ENCODE data around the gene KRTAP5-5.
"Not testable (repeated sequence)": the region's sequence is repeated elsewhere in the genome, so short reads cannot be mapped to it uniquely, and the experiment has no call there.

Gene KRTAP5-5

DNA sequence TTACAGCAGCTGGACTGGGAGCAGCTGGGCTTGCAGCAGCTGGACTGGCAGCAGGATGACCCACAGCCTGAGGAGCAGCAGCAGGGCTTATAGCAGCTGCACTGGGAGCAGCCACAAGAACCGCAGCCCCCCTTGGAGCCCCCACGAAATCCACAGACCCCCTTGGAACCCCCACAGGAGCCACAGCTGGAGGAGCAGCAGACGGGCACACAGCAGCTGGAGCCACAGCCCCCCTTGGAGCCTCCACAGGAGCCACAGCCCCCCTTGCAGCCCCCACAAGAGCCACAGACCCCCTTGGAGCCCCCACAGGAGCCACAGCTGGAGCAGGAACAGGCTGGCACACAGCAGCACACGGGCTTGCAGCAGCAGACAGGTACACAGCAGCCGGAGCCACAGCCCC, 21.7 kb upstream of the KRTAP5-5 start:
- DNase-seq, result not testable (repeated sequence)

DNA sequence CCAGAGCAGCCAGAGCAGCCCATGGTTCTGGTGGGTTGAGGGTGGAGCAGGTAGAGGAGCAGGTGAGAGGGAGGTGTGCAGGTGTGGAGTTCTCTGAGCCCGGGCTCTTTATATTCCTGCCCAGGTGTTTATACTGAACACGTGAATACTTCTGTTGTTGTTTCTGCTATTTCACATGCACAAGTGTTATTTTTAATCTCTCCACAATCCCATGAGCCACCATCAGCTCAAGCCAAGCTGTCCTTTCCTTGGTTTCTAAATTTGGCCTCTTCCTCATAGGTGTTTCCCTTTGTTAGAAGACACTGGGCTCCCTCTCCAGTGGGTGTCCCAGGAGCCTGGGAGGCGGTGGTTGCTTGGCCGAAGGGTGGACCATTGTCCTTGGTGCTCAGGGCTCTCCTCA, 21.2 kb upstream of the KRTAP5-5 start, which contains the start of gene KRTAP5-3:
Gene KRTAP5-3, minus strand, starts transcription at position 101 of the 400 bp plus-strand sequence. Its CDS starts 78 bp downstream, at position 23.
- DNase-seq, result no peak

DNA sequence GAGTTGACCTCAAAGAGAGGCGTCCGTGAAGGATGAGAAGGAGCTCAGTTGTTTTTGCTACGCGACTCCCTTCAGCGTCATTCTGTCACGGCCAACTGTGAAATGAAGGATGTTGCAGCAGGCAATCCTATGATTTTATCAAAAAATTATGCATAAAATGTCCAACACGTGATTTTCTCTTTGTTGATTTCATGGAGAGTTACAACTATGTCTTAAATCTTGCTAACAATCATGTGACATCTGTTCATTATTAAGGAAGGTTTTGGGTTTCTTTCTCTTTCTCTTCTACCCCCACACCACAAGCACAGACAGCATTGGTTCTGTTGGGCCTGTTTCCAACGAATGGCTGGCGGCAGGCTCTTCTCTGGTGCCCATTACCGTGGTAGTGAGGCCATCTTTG, 11.3 kb upstream of the KRTAP5-5 start:
- no peak for DNase-seq

DNA sequence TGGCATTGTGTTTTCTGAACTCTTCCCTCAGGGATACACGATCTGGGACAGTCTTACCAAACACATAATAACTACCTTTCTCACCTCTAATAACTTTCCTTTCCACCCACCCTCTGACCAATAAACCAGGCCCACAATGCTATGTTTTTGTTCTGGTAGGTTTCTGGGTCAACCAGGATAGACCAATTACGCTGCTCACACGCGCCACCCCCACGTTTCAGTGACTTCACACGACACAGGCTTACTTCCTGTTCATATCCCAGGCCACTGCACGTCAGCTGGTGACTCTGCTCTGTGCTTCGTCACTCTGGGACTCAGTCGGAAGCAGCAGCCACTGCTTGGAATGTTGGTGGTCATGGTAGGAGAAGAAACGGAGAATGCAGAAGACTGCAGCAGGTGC, 10.1 kb upstream of the KRTAP5-5 start:
- peak in 1 of 2 donors; percentile 14 for DNase-seq

DNA sequence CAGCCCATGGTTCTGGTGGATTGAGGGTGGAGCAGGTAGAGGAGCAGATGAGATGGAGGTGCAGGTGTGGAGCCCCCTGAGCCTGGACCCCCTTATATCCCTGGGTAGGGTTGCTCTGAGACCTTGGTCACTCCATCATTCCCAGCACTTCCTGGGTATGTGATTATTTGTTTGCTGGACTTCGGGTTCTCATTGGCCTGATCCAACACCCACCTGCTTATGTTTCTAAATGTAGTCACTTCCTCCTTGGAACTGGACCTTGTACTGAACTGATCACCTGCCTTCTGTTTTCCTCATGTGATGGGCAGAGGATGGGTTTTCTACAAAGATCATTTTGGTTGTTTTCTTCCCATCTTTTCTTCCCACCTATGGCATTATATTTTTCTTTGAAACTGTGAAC, 7.5 kb upstream of the KRTAP5-5 start, which contains the start of gene KRTAP5-4:
Gene KRTAP5-4, minus strand, starts transcription at position 53 of the 400 bp plus-strand sequence. Its CDS starts 45 bp downstream, at position 8.
- DNase-seq, result no peak

DNA sequence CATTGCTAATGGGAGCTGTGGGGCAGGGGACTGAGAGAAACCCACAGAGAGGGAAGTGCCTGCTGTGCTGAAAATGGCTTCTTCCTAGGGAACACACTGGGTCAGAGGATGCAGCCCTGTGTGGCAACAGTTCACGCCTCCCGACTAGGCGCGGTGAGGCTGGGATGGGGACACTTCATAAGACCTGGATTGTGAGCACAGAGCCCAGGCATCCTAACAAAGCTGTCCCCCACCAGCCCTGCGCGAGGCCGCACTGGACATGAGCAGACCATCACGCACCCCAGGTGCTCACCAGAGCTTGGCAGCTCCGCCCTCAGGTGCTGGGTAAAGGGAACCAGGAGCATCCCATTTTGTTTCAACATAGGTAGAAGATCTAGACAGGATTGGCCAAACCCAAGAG, 5.9 kb upstream of the KRTAP5-5 start:
- DNase-seq, result no peak

- DNase-seq, result no peak
Observed at GRCh38 chr11:1624621-1625020, 5.0 kb upstream of the KRTAP5-5 start.

GRCh38 chr11:1625541-1625940, 4.0 kb upstream of the KRTAP5-5 start:
- DNase-seq, result no peak

DNA sequence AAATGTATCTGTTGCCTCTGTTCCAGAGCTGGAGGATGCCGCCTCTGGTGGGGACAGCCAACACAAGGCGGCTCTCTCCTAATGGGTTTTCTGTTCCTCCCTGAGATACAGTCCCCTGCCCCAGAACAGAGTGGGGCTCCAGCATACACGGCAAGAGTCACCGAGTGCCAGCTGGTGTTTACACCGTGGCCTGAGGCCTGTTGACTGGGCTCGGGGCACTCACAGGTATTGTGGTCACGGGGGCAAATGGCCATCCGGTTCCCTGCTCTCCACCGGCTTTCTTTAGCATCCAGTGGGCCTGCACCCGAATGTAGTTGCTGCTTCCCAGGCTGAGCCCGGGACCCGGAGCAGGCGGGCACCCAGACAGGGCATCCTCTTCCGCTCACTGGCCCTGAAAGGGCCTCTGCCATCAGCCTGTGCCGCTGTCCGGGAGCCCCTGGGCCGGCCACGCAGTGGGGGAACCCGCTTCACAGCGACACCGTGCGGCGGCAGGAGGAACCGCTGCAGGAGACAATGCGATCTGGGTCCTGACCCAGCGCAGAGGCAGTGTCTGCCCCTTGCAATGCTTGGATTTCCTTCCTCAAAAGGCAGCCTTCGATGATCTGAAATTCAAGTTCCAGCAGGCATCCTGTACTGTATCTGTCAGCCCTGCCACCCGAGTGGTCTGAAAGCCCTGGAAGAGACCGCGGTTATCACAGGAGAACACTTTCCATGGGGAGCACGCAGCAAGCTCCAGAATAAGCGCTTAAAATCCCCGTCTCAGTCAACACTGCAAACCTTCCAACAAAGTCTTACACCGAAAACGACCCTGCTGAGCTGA, 859 bp upstream of the KRTAP5-5 start:
- peak; percentile 48 to 55 for DNase-seq

DNA sequence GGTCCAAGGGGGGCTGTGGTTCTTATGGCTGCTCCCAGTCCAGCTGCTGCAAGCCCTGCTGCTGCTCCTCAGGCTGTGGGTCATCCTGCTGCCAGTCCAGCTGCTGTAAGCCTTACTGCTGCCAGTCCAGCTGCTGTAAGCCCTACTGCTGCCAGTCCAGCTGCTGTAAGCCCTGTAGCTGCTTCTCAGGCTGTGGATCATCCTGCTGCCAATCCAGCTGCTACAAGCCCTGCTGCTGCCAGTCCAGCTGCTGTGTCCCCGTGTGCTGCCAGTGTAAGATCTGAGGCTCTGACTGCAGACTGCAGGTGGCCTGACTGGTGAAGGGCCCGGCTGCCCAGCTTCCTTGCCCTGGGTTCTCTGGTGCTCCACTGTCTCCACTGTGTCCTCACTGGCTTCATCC, 696 bp downstream of the KRTAP5-5 start:
- DNase-seq, result no peak

GRCh38 chr11:1631066-1631568, 1.5 kb downstream of the KRTAP5-5 start:
- no peak for DNase-seq

- DNase-seq, result no peak
Observed at GRCh38 chr11:1632053-1632714, 2.6 kb downstream of the KRTAP5-5 start.

DNA sequence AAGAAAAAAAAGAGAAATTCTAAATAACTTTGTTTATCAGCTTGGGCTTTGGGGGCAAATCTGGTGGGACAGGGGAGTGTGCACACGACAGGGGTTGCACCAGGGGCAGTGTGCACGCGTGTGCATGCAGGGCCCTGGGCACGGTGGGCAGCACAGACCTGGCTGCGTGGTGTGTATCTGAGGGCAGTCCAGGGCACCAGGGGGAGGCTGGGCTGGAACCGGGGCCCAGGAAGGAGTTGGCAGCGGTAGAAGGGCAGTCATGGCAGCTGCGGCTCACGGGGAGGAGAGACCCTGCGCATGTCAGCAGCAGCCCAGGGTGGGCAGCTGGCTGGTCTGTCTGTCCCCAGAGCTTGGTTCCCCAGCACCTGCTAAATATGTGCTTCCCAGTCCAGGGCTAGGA, 4.3 kb downstream of the KRTAP5-5 start:
- no peak for DNase-seq

DNA sequence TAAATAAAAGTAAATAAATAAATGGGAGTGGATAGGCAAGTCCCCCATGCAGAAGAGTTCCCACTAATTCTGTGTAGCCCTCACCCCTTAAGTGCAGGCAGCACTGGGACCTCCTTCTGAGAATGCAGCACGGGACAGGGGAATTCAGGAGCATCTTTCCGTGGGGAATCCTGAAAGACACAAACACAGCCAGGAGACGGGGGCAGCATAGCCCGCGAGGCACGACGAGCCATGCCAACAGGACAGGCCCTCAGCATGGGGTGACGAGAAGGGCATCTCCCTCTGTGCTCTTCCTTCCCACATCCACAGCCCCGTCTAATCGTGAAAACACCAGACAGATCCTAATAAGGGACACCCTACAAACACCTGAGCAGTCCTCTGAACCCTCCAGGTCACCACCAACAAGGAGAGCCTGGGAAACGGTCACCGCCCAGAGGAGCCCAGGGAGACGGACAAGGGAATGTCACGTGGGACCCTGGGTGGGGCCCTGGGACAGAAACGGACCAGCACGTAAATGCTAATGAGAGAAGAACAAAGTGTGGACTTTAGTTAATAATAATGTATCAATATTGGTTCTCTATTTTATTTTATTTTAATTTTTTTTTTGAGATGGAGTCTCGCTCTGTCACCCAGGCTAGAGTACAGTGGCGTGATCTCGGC, 6.8 kb downstream of the KRTAP5-5 start:
- no peak for DNase-seq

- DNase-seq, result no peak
Observed at GRCh38 chr11:1637628-1638027, 8.1 kb downstream of the KRTAP5-5 start.

DNA sequence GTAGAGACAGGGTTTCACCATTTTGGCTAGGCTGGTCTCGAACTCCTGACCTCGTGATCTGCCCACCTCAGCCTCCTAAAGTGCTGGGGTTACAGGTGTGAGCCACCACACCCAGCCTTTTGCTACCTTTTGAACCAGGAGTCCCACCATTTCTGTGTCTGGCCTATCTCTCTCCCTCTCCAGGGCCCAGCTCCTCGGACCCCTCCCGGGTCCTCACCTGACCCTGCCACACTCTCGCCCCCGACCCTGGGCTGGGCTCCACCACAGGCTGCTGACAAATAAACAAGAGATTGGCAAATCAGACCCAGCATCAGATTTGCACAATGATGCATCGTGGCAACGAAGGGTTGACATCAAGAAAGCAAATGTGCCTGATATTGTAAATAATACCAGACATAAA, 8.8 kb downstream of the KRTAP5-5 start:
- no peak for DNase-seq

GRCh38 chr11:1639102-1639620, 9.6 kb downstream of the KRTAP5-5 start:
- no peak for DNase-seq

DNA sequence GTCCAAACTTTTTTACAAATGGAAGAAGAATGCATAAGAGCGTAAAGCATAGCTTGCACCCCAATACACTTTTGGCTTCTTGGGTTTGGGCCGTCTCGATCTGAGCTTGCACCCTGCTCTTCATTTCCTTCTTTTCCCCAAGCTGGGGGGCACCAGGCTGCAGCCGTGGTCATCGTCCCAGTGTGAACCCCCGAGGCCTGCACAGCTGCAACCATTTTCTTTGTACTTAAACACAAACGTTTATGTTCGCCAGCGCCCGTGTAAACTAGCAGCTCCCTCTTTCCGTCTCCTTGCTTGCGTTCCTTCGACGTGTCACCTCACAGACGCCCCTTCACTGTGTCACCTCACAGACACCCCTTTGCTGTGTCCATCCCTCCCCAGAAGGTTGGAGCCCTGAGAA, 10.1 kb downstream of the KRTAP5-5 start:
- no peak for DNase-seq

GRCh38 chr11:1640076-1640946, 10.7 kb downstream of the KRTAP5-5 start:
- DNase-seq, result peak; percentile 11 to 17

DNA sequence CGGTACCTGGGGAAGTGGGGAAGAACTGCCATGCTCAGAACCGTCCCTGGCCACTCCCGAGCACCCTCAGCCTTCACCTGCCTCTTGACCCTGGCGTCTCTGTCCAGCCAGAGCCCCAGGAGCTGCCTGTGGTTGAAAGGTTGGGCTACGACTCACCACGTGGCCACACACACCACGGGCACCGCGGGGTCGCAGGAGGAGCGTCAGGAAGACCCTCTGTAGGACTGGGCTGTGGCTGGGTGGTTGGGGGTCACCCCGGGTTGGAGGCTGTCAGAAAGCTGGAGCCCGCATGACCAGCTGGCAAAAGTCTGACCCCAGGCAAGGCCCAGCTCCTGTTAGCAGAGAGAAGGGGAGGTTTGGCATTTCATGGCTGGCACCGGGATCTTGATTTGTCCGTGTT, 11.5 kb downstream of the KRTAP5-5 start:
- DNase-seq, result no peak

DNA sequence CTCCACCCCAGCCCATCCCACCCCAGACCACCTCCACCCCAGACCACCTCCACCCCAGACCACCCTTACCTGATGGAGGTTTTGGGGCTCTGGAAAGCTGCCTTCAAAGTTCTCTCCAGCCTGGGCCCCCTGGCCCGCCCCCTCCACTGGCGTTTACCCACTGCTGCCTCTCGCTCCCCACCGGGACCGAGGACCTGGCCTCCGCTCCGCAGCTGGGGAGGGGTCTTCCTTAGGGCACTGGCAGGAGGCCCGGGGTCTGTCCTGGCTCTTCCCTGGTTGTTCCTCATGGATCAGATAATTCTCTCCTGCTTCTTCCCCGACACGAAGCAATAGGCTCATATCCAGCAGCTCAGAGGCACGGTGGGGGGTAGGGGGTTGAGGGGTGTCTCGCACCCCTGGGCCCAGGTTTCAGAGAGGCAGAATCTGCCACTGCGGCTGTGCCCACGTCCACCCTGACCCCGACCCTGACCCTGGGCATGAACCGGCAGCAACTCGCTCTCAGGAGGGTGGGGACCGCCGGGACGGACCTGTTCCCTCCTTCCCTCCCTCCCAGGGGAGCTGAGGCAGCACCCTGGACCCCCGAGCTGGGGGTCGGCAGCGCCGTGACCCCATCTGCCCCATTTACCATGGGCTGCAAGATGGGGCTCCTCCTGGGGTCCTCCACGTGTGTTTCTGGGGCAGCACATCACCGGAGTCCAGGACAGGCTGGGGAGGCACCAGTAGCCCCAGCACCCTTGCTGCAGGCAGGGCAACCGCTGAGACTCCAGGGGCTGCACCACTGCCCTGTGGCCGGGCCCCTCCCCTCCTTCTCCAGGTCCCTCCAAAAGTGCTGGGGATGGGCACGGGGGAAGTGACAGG, 12.9 kb downstream of the KRTAP5-5 start:
- no peak for DNase-seq
